RCC 7860 (cell line): ENCODE measurements around the gene STK11.

Source experiments
- DNase-seq: peaks from one replicate; pipeline ENCODE4 v3.0.0-alpha.2; 2015; ENCODE audit warnings: low spot score
- FAIRE-seq: peaks from 2 replicates; lab custom pipeline; 2012; peaks lifted over from hg19 to GRCh38; lab: Jason Lieb, UNC

Gene STK11, protein sequence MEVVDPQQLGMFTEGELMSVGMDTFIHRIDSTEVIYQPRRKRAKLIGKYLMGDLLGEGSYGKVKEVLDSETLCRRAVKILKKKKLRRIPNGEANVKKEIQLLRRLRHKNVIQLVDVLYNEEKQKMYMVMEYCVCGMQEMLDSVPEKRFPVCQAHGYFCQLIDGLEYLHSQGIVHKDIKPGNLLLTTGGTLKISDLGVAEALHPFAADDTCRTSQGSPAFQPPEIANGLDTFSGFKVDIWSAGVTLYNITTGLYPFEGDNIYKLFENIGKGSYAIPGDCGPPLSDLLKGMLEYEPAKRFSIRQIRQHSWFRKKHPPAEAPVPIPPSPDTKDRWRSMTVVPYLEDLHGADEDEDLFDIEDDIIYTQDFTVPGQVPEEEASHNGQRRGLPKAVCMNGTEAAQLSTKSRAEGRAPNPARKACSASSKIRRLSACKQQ

DNA sequence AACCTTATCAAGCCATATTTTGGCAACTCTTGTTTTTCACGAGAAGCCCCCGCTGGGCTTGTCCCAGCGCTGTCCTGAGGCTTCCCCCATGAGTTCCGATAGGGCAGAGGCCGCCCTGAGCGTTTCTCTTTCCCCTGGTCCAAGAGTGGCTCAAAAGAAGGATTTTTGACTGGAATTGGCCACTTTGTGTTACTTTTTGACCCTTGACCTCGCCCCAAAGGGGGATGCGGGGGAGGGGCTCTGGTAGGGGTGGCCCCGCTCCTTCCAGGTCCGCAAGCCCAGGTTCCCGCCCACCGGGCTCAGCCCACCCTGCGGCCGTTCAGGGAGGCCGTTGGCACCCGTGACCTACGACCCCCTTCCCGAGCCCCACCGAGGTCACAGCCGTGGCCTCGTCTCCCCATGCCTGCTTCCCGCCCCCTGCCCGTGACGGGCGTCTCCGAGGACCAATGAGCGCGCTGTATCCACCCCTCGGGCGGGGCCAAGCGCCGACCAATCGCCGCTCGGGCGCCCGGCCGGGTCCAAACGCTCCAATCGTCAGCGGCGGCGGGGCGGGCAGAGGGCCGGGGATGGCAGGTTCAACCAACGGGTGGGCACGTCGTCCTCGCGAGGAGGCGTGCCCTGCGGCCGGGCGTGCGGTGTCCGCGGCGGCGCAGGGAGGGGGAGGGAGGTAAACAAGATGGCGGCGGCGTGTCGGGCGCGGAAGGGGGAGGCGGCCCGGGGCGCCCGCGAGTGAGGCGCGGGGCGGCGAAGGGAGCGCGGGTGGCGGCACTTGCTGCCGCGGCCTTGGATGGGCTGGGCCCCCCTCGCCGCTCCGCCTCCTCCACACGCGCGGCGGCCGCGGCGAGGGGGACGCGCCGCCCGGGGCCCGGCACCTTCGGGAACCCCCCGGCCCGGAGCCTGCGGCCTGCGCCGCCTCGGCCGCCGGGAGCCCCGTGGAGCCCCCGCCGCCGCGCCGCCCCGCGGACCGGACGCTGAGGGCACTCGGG lies at the start of gene STK11:
Gene STK11, plus strand, starts transcription at position 665 of the 986 bp plus-strand sequence. CDS start 1,136 bp downstream, outside the sequence.
- FAIRE-seq = peak; percentile 57
- DNase-seq = peak; percentile 89

DNA sequence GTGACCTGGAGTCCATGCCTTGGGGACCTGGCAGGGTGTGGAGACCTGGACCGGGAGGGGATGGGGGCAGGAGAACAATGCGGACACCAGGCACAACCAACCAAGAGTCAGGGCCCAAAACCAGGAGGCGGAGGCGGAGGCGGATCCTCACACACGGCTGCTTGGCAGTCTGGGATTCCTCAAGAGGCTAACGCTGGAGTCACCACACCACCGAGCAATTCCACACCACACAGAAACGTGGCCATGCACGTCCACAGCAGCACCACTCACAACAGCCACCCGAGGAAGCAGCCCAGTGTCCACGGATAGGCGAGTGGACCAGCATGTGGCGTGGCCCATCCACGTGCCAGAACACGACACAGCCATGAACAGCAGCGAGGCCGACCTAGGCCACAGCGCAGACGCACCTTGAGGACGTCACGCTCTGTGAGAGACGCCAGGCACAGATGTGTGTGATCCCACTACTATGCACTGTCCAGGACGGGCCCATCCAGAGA lies 49.2 kb upstream of the STK11 start:
- FAIRE-seq (no peak), DNase-seq (no peak)

DNA sequence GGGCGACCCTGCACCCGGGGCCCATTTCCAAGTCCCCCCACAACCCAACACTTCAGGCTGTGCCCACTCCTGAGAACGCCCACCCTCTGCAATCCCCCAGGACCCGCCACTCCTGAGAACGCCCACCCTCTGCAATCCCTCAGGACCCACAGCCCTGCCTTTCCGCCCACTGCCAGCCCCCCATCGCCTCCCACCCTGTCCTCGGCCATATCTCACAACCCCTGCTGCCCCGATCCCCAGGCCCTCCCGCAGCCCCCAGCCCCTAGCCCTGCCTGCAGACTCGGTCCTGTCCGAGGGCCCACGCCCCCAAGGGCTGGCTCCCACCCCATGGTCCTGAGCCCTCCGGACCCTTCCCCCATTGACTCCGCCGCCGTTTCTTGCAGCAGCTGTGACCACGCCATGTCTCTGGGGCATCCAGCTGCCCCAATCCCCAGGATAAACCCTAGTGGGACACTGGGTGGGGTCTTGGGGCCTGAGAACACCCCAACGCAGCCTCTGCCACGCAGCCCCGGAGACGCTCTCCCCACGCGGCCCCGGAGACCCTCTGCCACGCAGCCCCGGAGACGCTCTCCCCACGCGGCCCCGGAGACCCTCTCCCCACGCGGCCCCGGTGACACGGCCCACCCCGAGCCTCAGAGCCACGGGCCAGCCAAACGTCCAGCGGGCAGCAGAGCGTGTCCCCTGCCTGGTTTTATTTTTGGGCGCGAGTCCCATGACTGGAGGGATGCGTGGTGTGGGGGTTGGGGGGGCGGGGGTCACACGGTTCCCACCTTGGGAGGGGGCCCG lies 48.6 kb upstream of the STK11 start:
- DNase-seq (no peak), FAIRE-seq (no peak)

DNA sequence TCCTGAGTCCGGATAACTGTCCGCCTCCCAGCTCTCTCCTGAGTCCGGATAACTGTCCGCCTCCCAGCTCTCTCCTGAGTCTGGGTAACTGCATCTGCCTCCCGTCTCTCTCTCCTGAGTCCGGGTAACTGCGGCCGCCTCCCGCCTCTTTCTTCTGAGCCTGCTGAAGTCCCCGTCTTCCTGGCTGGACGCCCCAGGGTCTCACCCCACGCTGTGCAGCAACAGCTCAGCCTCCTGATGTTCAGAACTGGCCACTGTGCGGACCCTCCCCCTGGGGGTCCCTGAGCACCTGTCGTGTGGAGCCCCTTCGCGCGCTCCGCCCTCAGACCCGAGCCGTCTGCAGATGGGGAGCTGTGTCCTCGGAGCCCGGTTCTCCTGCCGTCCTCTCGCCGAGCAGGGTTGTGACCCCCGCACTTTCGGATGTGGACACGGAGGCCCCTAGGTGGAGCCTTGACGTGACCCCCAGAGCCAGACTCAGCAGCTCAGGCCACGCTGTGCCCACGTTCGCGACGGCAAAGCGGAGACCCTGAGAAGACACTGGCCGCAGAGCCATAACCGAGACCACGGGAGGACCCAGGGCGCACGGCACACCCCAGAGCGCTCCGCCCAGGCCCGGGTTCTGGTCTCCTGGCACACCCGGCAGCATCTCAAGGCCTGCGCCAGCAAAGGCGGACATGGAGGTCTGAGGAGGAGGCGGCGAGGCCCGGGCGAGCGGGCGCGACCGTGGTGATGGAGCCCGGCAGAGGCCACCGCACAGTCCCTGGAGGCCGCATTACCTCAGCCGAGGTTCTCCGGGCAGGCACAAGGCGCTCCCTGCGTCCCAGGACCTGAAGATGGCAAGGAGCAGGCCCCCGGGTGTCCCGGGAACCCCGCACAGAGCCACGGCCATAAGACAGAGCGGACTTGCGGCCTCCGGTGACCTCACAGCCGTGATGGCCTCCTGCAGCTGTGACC lies 47.4 kb upstream of the STK11 start:
- no peak for DNase-seq
- no peak for FAIRE-seq

DNA sequence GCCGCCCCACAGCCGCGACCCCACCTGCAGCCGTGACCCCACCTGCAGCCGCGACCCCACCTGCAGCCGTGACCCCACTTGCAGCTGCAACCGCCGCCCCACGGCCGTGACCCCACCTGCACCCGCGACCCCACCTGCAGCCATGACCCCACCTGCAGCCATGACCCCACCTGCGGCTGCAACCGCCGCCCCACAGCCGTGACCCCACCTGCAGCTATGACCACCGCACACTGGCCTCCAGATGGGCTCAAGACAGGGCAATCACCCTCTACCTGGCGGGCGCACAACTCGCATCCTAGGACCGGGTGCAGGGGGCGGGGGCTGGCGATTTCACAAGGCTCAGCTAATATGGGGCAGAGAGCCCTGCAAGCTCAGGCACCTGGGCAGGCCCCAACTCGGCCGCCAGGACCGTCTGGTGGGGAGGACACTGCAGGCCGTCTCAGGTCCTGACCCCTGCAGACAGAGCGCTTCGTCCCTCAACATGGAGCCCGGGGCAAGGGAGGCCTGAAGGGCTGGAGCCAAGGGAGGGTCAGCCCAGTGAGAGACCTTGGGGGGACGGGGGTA lies 46.6 kb upstream of the STK11 start:
- FAIRE-seq (no peak), DNase-seq (no peak)

DNA sequence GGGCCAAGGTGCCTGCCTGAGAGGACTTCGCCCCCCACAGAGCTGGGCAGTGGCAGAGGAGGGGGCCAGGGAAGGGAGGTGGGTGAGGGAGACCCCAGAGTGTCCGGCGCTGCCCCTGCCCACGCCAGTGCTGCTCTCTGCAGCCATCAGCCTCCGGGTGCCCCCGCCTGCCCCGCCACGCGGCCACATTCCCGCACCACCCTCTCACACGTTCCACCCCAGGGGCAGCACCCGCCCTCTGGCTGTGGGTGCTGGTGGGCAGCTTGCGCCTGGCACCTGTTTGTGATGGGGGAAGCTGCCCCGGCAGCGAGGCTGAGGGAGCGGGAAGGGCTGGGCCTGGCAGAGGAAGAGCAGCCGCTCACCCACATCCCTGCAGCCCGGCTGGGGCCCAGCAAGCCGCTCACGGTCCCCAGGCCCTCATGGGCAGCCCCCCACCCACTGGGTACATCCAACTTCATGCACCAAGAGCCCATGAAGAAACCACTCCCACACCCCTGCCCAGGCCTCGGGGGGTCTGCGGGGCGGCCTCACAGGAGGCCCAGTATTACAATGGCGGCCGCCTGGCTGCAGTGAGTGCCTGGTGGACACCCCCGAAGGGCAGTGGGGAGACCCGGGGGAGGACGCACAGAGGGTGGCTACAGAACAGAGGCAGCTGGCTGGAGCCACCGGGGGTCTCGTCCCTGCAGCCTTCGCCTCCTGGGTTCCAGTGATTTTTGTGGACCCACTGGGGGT lies 45.5 kb upstream of the STK11 start:
- FAIRE-seq (no peak), DNase-seq (no peak)

DNA sequence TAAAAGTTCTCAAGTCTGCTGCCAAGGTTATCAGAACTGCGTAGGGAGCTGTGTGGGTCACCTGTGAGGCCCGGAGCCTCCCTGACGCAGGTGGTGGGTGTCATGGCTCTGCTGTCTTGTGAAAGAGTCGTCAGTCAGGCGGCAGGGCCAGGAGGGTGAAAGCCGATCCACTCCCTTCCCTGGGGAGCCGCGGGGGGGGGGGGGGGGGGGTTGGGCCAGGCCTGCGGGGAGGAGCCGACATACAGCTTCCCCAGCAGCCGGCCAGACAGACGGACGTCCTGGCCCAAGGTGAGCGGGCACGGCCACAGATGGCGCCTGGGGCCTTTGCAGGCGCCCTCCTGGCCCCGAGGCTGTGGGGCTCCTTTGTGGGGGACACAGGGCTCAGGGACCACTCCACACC lies 43.9 kb upstream of the STK11 start:
- FAIRE-seq = no peak
- no peak for DNase-seq

DNA sequence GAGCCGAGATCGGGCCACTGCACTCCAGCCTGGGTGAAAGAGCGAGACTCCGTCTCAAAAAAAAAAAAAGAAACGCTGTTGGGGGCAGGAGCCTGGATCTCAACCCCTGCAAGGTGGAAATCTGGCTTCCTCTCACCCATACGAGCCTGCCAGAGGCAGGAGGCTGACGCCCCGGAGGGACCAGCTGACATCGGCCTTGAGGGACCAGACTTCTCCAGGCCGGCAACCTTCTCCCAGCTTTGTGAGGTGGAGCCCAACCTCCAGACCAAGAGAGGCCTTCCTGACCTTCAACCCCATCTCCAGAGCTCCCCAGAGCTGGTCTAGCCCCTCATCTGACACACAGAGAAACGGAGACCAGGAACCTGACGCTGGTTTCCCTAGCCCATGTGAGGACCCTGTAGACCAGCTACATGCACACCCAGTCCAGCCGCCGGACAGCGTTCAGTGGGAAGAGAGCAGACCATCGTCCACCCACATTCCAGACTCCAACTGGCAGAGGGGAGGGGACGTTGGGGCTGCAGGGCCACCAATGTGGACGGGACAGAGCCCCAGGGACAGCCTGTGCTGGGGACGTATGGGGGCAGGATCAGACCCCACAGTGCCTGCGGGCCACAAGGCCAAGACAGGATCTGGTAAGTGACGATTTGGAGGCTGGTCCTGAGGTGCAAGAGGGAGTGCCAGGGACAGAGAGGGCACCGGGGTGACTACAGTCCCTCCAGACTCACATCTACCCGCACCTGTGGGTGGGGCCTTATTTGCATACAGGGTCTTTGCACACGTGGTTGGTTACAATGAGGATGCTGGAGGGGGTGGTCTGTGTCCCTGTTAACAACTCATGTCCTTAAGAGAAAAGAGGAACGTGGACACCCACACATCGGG lies 42.9 kb upstream of the STK11 start:
- FAIRE-seq (no peak), DNase-seq (no peak)

DNA sequence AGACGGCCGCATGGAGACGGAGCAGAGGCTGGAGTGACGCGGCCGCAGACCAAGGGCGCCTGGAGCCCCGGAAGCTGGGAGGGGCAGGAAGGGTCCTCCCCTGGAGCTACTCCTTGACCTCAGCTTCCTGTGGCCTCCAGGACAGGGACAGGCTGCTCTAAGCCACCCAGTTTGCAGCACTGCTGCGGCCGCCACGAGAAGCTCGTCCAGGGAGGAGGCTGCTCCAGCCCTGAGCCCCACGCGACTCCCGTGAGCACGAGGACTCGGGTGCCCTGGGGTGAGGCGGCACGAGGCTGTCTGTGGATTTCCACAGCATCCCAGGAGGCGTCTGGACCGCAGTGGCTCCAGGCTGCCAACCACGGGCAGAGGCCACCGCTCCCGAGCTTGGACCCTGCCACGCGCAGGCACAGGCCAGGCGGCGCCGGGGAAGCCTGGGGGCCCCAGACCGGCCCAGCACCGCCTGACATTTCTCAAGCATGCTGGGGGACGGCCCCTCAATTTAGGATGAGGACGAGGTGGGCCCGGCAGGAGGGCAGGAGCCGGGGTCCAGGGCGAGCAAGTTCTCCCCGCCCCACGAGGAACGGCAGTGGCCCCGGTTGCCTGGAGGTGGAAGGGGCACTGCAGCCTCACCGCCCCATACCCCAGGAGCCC lies 42.2 kb upstream of the STK11 start:
- no peak for DNase-seq
- FAIRE-seq = no peak

DNA sequence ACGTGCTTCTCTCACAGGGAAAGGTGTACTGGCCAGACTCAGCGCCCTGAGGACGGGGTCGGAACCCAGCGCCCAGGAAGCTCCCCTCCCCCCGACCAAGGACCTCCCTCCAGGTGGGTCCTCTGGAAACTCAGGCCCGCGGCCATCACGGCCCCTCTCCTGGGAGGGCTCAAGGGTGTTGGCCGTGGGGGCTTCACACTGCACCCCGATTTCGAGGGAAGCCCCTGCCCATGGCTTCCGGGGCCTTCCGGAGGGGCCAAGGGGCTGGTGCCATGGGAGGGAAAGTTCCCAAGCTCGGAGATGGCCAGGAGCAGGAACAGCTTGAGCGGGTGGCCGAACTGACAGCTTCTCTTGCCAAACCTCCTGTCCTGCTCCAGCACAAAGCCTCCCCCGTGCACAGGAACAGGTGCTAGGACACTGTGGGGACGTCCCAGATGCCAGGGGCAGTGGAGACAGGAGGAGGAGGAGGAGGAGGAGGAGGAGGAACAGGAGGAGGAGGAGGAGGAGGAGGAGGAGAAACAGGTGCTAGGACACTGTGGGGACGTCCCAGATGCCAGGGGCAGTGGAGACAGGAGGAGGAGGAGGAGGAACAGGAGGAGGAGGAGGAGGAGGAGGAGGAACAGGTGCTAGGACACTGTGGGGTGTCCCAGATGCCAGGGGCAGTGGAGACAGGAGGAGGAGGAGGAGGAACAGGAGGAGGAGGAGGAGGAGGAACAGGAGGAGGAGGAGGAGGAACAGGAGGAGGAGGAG lies 41.5 kb upstream of the STK11 start:
- FAIRE-seq = no peak
- DNase-seq = no peak

DNA sequence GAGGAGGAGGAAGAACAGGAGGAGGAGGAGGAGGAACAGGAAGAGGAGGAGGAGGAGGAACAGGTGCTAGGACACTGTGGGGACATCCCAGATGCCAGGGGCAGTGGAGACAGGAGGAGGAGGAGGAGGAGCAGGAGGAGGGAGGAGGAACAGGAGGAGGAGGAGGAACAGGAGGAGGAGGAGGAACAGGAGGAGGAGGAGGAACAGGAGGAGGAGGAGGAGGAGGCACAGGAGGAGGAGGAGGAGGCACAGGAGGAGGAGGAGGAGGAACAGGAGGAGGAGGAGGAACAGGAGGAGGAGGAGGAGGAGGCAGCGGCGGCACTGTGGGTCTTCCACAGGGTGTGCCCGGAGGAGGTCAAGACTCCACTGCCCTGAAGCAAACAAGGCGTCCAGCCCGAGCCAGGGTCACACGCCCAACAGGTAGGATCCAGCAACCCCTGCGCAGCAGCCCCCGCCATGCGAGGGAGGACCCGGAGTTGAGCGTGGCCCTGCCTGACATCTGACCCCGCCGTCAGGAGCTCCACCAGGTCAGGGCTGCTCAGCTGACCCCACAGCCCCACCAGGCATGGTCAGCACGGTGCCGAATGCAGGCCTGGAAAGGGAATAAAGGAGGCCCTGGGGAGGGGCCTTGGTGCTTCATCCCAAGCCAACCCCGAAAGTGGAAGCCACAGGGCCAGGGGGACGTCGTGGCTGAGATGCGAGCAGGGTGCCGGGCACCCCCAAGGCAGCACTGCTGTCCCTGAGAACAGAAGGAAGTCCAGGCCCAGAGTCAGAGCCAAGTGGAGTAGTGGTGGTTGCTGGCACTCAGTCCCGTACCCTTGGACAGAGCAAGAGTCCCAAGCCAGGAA lies 40.7 kb upstream of the STK11 start:
- DNase-seq (no peak), FAIRE-seq (no peak)

DNA sequence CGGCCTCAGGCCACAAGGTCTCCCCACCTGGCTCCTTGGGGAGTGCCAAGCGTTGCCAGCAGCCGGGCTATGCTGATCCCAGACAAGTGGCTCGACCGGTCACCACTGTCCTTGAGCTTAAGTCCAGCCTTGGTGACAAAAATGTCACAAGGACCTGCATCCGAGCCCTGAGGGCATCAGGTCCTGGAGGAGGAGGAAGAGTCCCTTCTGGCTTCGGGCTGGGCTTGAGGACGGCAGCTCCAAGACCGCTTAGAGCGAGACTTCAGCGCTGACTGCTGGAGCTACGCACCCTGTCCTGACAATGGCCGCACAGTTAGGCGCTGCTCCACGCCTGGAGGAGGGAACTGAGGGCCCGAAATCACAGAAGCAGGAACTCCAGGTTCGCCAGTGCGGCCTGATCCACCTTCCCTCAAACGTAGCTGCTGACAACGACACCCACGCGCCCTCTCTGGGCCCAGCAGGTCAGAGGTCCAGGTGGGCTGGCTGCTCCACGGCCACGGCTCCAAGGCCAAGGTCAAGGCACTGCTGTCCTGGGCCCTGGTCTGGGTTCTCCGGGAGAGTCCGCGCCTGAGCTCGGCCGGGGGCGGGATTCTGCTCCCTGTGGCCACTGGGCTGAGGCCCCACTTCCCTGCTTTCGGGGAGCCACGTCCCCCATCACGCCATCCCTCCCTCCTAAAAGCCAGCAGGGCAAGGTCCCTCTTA lies 38.6 kb upstream of the STK11 start:
- DNase-seq (no peak), FAIRE-seq (no peak)

DNA sequence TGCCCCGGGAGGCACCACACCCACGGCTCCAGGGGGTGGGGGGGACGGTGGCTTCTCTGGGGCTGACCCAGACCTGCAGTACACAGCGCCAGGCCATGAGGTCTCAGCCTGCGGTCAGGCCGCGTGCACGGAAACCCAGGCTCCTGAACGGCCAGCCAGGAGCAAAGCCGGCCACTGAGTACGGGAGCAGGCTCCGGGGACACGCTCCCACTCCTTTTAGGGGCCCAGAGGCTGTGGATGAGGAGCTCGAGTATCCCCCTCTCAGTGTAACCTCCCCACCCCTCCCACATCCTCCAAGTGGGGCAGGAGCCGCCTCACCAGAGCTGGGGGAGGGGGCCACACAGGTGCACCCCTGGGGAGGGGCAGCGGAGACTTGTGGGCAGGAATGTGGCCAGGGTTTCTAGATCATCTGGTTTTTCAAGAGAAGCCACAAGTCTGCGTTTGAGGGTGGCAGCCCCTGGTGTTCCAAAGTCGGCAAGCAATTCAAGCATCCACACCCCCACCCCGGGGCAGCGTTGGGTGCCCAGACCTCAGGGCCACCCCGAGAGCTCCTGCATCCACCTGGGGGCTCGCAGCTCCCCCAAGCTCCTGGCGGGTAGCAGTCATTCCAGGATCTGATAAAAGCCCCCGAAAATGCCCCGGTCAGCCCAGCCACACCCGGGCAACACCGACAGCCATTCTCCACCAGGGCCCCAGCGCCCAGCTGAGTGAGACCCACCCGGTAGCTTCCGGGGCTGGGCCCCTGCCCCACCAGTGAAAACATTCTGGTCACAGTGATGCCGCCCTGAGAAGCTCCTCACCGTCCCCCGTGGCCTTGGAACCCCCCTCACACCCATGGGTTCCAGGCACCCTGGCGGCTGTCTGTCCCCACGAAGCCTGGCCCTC lies 37.6 kb upstream of the STK11 start:
- DNase-seq = peak; percentile 44
- no peak for FAIRE-seq
